Stomach smooth muscle (tissue), 2 donors: ENCODE results near the gene HSDL1.

ENCODE experiments used
- H3K27ac ChIP-seq: one replicate; pipeline ENCODE4 v1.7.0; 2013; ENCODE audit warnings: mild to moderate bottlenecking, low read length, inconsistent platforms
- H3K27me3 ChIP-seq, 2 donors: one replicate each; pipeline ENCODE4 v1.7.0; 2013; ENCODE audit warnings: low read length in 2 of 2; ENCODE audit not compliant: insufficient read depth in 2 of 2, control insufficient read depth in 1 of 2
- H3K36me3 ChIP-seq, 2 donors: one replicate each; pipeline ENCODE4 v1.7.0; 2013; ENCODE audit warnings: low read length in 2 of 2; ENCODE audit not compliant: control insufficient read depth in 2 of 2, insufficient read depth in 2 of 2
- H3K4me1 ChIP-seq: one replicate; pipeline ENCODE4 v1.7.0; 2013; ENCODE audit warnings: low read length; ENCODE audit not compliant: control insufficient read depth, insufficient read depth
- H3K4me3 ChIP-seq, 2 donors: one replicate each; pipeline ENCODE4 v1.7.0; 2013; ENCODE audit warnings: low read length in 2 of 2
- H3K9ac ChIP-seq, 2 donors: one replicate each; pipeline ENCODE4 v1.7.0; 2013; ENCODE audit warnings: low read length in 2 of 2, mild to moderate bottlenecking in 1 of 2
- H3K9me3 ChIP-seq, 2 donors: one replicate each; pipeline ENCODE4 v1.7.0; 2013; ENCODE audit warnings: low read length in 2 of 2; ENCODE audit not compliant: control insufficient read depth in 2 of 2
- donor health status: healthy.
- donor health status: Pancreatic carcinoma.

HSDL1 gene

GRCh38 chr16:84138500-84138823, 6.5 kb downstream of the HSDL1 start:
- H3K9me3 ChIP-seq = no peaks in the 10 kb centered on the region
- H3K27me3 ChIP-seq = no peaks in the 10 kb centered on the region
- no peak overlapping the region for H3K9ac ChIP-seq
- H3K4me3 ChIP-seq = no peak overlapping the region
- no peaks in the 10 kb centered on the region for H3K36me3 ChIP-seq
- H3K27ac ChIP-seq = no peak overlapping the region
- no peaks in the 10 kb centered on the region for H3K4me1 ChIP-seq

- H3K27ac ChIP-seq = no peak overlapping the region
- H3K36me3 ChIP-seq = no peaks in the 10 kb centered on the region
- no peak overlapping the region for H3K9ac ChIP-seq
- H3K27me3 ChIP-seq = no peaks in the 10 kb centered on the region
- no peak overlapping the region for H3K4me3 ChIP-seq
- H3K4me1 ChIP-seq = no peaks in the 10 kb centered on the region
- H3K9me3 ChIP-seq = no peaks in the 10 kb centered on the region
Measured at GRCh38 chr16:84137769-84138357, 7.1 kb downstream of the HSDL1 start.

- Histone ChIP-seq H3K9me3 (no peaks in the 10 kb centered on the region), H3K4me1 (no peaks in the 10 kb centered on the region), H3K36me3 (no peaks in the 10 kb centered on the region), H3K27ac (no peak overlapping the region), H3K27me3 (no peaks in the 10 kb centered on the region), H3K4me3 (no peak overlapping the region), H3K9ac (no peak overlapping the region)
Measured at GRCh38 chr16:84137287-84137686, 7.7 kb downstream of the HSDL1 start.

DNA sequence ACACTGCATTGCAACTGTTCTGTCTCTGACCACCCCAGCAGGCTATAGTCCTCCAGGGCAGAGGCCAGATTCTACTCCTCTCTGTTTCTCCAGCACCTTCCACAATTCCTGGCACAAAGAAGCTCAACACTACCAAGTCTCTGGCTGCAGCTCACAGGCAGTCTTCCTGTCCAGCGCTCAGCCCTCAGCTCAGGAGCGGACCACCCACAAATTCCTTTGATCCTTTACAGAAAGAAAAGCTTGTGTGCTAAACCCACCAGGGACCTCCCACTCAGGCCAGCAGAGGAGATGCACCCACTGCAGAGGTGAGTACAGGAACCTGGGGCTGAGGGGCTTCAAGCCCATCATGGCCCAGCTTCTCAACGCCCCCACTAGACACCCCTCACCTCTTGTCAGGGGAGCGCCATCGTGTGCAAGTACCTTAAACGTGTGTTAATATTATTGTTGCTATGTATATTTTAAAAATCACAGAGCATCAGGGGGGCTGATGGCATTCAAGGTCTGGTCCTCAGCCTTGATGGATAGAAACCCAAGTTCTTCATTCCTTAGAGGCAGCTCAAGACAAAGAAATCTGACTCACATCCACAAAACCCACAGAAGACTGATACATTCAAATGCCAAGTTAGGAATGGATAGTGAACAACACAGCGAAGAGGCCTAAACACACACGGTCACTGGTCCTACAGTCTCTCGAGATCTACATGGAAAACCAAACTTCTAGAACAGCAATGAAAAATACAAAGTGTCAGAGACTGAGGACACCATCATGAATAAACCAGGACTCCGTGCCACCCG, 8.4 kb downstream of the HSDL1 start:
- no peaks in the 10 kb centered on the region for H3K36me3 ChIP-seq
- H3K4me1 ChIP-seq = no peaks in the 10 kb centered on the region
- no peak overlapping the region for H3K9ac ChIP-seq
- no peak overlapping the region for H3K4me3 ChIP-seq
- no peaks in the 10 kb centered on the region for H3K9me3 ChIP-seq
- no peaks in the 10 kb centered on the region for H3K27me3 ChIP-seq
- H3K27ac ChIP-seq = no peak overlapping the region

- Histone ChIP-seq H3K36me3 (peaks cover 11 to 13% of the 10 kb centered on the region in 2 donors), H3K9me3 (no peaks in the 10 kb centered on the region), H3K4me3 (no peak overlapping the region), H3K27ac (no peak overlapping the region), H3K9ac (no peak overlapping the region), H3K4me1 (no peaks in the 10 kb centered on the region), H3K27me3 (no peaks in the 10 kb centered on the region)
Measured at GRCh38 chr16:84132527-84133285, 12.3 kb downstream of the HSDL1 start.

- no peak overlapping the region for H3K4me3 ChIP-seq
- no peaks in the 10 kb centered on the region for H3K9me3 ChIP-seq
- H3K27me3 ChIP-seq = no peaks in the 10 kb centered on the region
- no peak overlapping the region for H3K27ac ChIP-seq
- H3K36me3 ChIP-seq = peaks cover 13 to 14% of the 10 kb centered on the region in 2 donors
- H3K9ac ChIP-seq = no peak overlapping the region
- no peaks in the 10 kb centered on the region for H3K4me1 ChIP-seq
Measured at GRCh38 chr16:84131117-84131516, 13.9 kb downstream of the HSDL1 start.

DNA sequence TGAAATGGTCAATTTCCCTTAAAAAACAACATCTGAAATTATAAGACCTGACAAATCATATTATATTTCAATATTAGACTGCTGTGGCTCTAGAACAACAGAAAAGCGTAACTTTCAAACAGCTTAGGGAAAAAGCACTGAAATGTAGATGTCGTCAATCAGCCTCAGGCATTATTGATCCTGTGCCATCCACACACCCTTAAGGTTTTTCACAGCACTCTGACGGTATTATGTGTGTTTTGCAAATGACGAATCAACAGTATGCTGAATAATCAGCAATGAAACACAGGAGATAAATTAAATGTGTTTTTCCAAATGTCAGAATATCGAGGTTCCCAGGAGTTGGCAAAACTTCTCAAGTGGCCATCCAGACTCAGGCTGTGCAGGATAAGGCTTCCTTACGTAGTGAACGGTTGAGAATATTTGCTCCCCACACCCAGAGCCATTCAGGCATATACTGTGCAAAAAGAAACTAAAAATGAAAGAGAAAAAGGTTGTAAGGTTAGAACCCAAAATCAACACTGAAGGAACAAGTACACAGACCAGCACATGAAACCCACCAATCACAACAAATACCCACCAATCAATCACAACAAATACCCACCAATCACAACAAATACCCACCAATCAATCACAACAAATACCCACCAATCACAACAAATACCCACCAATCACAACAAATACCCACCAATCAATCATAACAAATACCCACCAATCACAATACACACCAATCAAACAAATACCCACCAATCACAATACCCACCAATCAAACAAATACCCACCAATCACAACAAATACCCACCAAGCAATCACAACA, 20.5 kb downstream of the HSDL1 start:
- Histone ChIP-seq H3K36me3 (peaks cover 13 to 17% of the 10 kb centered on the region in 2 donors), H3K27me3 (no peaks in the 10 kb centered on the region), H3K9ac (peak overlapping the region in 1 of 2 donors; percentile 9), H3K4me3 (no peak overlapping the region), H3K9me3 (no peaks in the 10 kb centered on the region), H3K4me1 (no peaks in the 10 kb centered on the region), H3K27ac (no peak overlapping the region)

DNA sequence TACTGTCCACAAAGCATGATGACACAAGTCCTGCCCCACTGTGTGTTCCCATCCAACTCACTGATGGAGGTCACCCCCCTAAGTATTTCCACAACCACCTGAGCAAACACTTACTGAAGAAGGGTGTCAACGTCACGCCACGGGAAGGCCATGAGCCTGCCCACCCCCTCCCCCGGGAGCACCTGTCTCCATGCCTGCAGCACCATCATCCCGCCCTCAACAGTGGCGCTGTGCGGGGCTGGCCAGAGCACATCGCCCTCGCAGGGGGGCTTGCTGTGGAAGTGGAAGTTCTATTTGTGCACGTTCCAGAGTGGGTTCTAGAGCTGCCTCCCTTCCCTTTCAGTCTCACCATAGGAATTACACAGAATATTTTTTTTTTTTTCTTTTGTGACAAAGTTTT, 24.0 kb downstream of the HSDL1 start:
- Histone ChIP-seq H3K4me1 (peaks cover 10% of the 10 kb centered on the region), H3K27ac (no peak overlapping the region), H3K9ac (no peak overlapping the region), H3K36me3 (peaks cover 10 to 11% of the 10 kb centered on the region in 2 donors), H3K9me3 (no peaks in the 10 kb centered on the region), H3K4me3 (no peak overlapping the region), H3K27me3 (no peaks in the 10 kb centered on the region)

- no peak overlapping the region for H3K9ac ChIP-seq
- H3K27ac ChIP-seq = no peak overlapping the region
- no peaks in the 10 kb centered on the region for H3K27me3 ChIP-seq
- H3K36me3 ChIP-seq = peaks cover 10 to 11% of the 10 kb centered on the region in 2 donors
- peaks cover 19% of the 10 kb centered on the region for H3K4me1 ChIP-seq
- no peak overlapping the region for H3K4me3 ChIP-seq
- H3K9me3 ChIP-seq = no peaks in the 10 kb centered on the region
Measured at GRCh38 chr16:84120023-84120422, 25.0 kb downstream of the HSDL1 start.

- H3K9ac ChIP-seq = no peak overlapping the region
- peaks cover 20% of the 10 kb centered on the region for H3K4me1 ChIP-seq
Measured at GRCh38 chr16:84119368-84119767, 25.6 kb downstream of the HSDL1 start.

More at GRCh38 chr16:84119368-84119767, 25.6 kb downstream of the HSDL1 start:
- Histone ChIP-seq H3K27ac (no peak overlapping the region), H3K27me3 (no peaks in the 10 kb centered on the region), H3K4me3 (no peak overlapping the region), H3K36me3 (peaks cover 9 to 10% of the 10 kb centered on the region in 2 donors), H3K9me3 (no peaks in the 10 kb centered on the region)
